Thyroid gland (tissue), 4 donors: Measurements from ENCODE around the gene GRM2. TPM values are rescaled to one million over a fixed set of nuclear protein-coding genes. Genes with fewer than 3 reads are reported as not detected.

Experiments
- DNase-seq, 2 donors: peaks; one replicate each; pipeline ENCODE4 v3.0.0-alpha.2; 2019
- H3K27ac ChIP-seq, 3 donors: fragments of 200-600 bp; sonication (generic); 1 replicate in 2 of 3; 2 replicates in 1 of 3; pipeline ENCODE4 v1.5.1; 2016 to 2019; ENCODE audit warnings: mild to moderate bottlenecking in 1 of 3, moderate library complexity in 1 of 3
- H3K27me3 ChIP-seq: fragments of 200-600 bp; sonication (generic); one replicate; pipeline ENCODE4 v1.5.1; 2019
- H3K36me3 ChIP-seq, 2 donors: fragments of 200-600 bp; sonication (generic); one replicate each; pipeline ENCODE4 v1.5.1; 2016 to 2019
- H3K4me1 ChIP-seq, 2 donors: fragments of 200-600 bp; sonication (generic); one replicate each; pipeline ENCODE4 v1.5.1; 2017 to 2019
- H3K4me3 ChIP-seq, 3 donors: fragments of 200-600 bp; sonication (generic); replicated peaks in 1 of 3; 1 replicate in 2 of 3; 2 replicates in 1 of 3; pipeline ENCODE4 v1.5.1; 2016; ENCODE audit warnings: mild to moderate bottlenecking in 1 of 3
- H3K9me3 ChIP-seq: fragments of 200-600 bp; sonication (generic); one replicate; pipeline ENCODE4 v1.5.1; 2017
- CTCF ChIP-seq, 6 experiments: fragments of 200-600 bp in 3 of 6; fragments of 450-650 bp in 3 of 6; sonication (generic) in 3 of 6; IDR thresholded peaks; one replicate each; pipeline ENCODE4 v1.5.1; 2016 to 2019; ENCODE audit warnings: antibody characterized with exemption in 6 of 6, mild to moderate bottlenecking in 2 of 6, inconsistent platforms in 1 of 6, moderate library complexity in 1 of 6
- POLR2A ChIP-seq, 2 donors: fragments of 450-650 bp; IDR thresholded peaks; one replicate each; pipeline ENCODE4 v1.6.1; 2017; ENCODE audit warnings: antibody characterized with exemption in 2 of 2, mild to moderate bottlenecking in 2 of 2, moderate library complexity in 1 of 2
- WGBS, 2 donors: methylation state at CpG; one replicate each; pipeline ENCODE4 v1.1.5; 2017; 5-methylcytosine and 5-hydroxymethylcytosine counted together
- intact Hi-C: fragments of 100-400 bp; cut with DNase I; formaldehyde crosslinking; loops from one replicate; pipeline ENCODE4 v1.15.1; 2023
- total RNA-seq, 4 donors: library from RNA; depleted of rRNA; stranded (reverse); fragments of >200 nt; gene quantifications; one replicate each; pipeline ENCODE4 v1.2.3, GENCODE V29; 2016

Gene GRM2
- total RNA-seq, 4 donors from 2014 or later, result 0.20 to 0.81 (median 0.45) TPM; not detected in 1

GRCh38 chr3:51705276-51706020, 1.4 kb upstream of the GRM2 start:
- no peaks in the 10 kb centered on the region for H3K9me3 ChIP-seq
- no peak for TF ChIP-seq POLR2A (IDR thresholded peaks at IDR 0.05)
- TF ChIP-seq CTCF (IDR thresholded peaks at IDR 0.05), result no peak
- 95% methylated on average over 6 to 8 of the region's 8 CpGs for WGBS, 2 donors
- peaks cover 4 to 9% of the 10 kb centered on the region in 2 donors for H3K4me1 ChIP-seq
- no peak overlapping the region for H3K27ac ChIP-seq
- no peaks in the 10 kb centered on the region for H3K27me3 ChIP-seq
- intact Hi-C loops, result no loop called here
- DNase-seq, result no peak
- no peak overlapping the region for H3K4me3 ChIP-seq
- H3K36me3 ChIP-seq, result peaks cover 13 to 23% of the 10 kb centered on the region in 2 donors

- Histone ChIP-seq H3K4me3 (no peak overlapping the region), H3K36me3 (peaks cover 10 to 19% of the 10 kb centered on the region in 2 donors), H3K27me3 (no peaks in the 10 kb centered on the region), H3K9me3 (no peaks in the 10 kb centered on the region), H3K27ac (no peak overlapping the region), H3K4me1 (peaks cover 4 to 9% of the 10 kb centered on the region in 2 donors)
- intact Hi-C loops, result no loop called here
- no peak for DNase-seq
- TF ChIP-seq CTCF (IDR thresholded peaks at IDR 0.05) (no peak), POLR2A (IDR thresholded peaks at IDR 0.05) (no peak)
- WGBS, 2 donors, result 75 to 86% methylated on average over 3 of the region's 3 CpGs
These were observed 815 bp upstream of the GRM2 start for GRCh38 chr3:51706021-51706485.

- H3K4me3 ChIP-seq, result no peak overlapping the region
- peaks cover 4 to 9% of the 10 kb centered on the region in 2 donors for H3K4me1 ChIP-seq
- WGBS, 2 donors, result 75 to 81% methylated on average over 3 of the region's 3 CpGs
- TF ChIP-seq POLR2A (IDR thresholded peaks at IDR 0.05), result no peak
- H3K27ac ChIP-seq, result no peak overlapping the region
- intact Hi-C loops, result no loop called here
- no peaks in the 10 kb centered on the region for H3K27me3 ChIP-seq
- H3K36me3 ChIP-seq, result peaks cover 7 to 8% of the 10 kb centered on the region in 2 donors
- no peak for DNase-seq
- H3K9me3 ChIP-seq, result no peaks in the 10 kb centered on the region
These were observed 1.5 kb downstream of the GRM2 start for GRCh38 chr3:51708216-51708845.

GRCh38 chr3:51709004-51709420, 2.1 kb downstream of the GRM2 start:
- no peak for DNase-seq

GRCh38 chr3:51709675-51710074, 2.8 kb downstream of the GRM2 start:
- no peak for DNase-seq
- H3K9me3 ChIP-seq, result no peaks in the 10 kb centered on the region
- intact Hi-C loops, result no loop called here
- peaks cover 4 to 9% of the 10 kb centered on the region in 2 donors for H3K4me1 ChIP-seq
- no peaks in the 10 kb centered on the region for H3K36me3 ChIP-seq
- H3K27ac ChIP-seq, result no peak overlapping the region
- H3K4me3 ChIP-seq, result no peak overlapping the region
- TF ChIP-seq POLR2A (IDR thresholded peaks at IDR 0.05) (no peak), CTCF (IDR thresholded peaks at IDR 0.05) (no peak)
- no peaks in the 10 kb centered on the region for H3K27me3 ChIP-seq
- WGBS, 2 donors, result 71 to 75% methylated on average over 3 of the region's 4 CpGs

More at GRCh38 chr3:51709004-51709420, 2.1 kb downstream of the GRM2 start:
- peaks cover 4 to 9% of the 10 kb centered on the region in 2 donors for H3K4me1 ChIP-seq
- intact Hi-C loops, result no loop called here
- no peaks in the 10 kb centered on the region for H3K27me3 ChIP-seq
- H3K4me3 ChIP-seq, result no peak overlapping the region
- TF ChIP-seq CTCF (IDR thresholded peaks at IDR 0.05), result no peak
- TF ChIP-seq POLR2A (IDR thresholded peaks at IDR 0.05), result no peak
- no peaks in the 10 kb centered on the region for H3K9me3 ChIP-seq
- WGBS, 2 donors, result 90 to 91% methylated on average over 7 to 16 of the region's 17 CpGs
- H3K27ac ChIP-seq, result no peak overlapping the region
- peaks cover under 1% of the 10 kb centered on the region in 2 donors for H3K36me3 ChIP-seq
